Erythroblast (primary cell): ENCODE data around the gene THRB.

Experiments
- GATA1 ChIP-seq: IDR thresholded peaks from 2 replicates; pipeline ENCODE4 v1.6.1; 2011; ENCODE audit warnings: low read depth, mild to moderate bottlenecking, control low read depth, low read length, moderate library complexity
- POLR2A ChIP-seq: IDR thresholded peaks from 2 replicates; pipeline ENCODE4 v1.6.1; 2011; ENCODE audit warnings: mild to moderate bottlenecking, low read length

DNA sequence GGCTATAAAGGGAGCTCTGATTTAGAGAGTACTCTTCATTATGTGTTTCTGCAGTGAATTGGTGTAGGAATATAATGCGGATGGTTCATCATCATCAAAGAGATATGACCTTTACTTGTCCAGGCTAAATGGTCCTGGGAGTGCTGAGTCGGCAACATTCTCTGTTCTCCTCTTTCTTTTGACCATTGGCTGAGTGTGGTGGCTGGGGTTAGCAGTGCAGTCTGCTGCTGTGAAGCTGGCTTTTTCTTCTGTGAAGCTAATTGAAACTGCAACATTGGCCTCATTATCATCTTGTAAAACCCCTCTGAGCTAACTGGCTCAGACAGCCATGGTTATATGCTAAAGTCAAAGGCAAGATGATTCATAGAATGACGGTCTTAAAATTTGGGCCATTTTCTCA, 83.8 kb downstream of the THRB start:
- TF ChIP-seq POLR2A (no peak), GATA1 (no peak)
